HCT116 (cell line): ENCODE data around the gene ACP3. TPM values are rescaled to one million over a fixed set of nuclear protein-coding genes. Genes with fewer than 3 reads are reported as not detected.

ENCODE experiments used
- ATAC-seq: fragments of 200-7000 bp; cut with Tn5 transposase; 2 replicates; pipeline ENCODE4 v1.9.1; 2020; ENCODE audit warnings: mild to moderate bottlenecking, moderate library complexity
- BruUV-seq: library from RNA; stranded (reverse); fragments of 400-500 nt; replicated peaks from 2 replicates; lab custom pipeline; 2021; lab: Mats Ljungman, UMichigan
- CTCF ChIA-PET: fragments of 300-600 bp; sonication (Branson Sonifier 250); formaldehyde crosslinking; loops from one replicate; lab custom pipeline; 2021; ENCODE audit warnings: antibody characterized with exemption; lab: Charles Lee
- POLR2A ChIA-PET: fragments of 300-600, 350-600 bp; sonication (Branson Sonifier 250); formaldehyde crosslinking; loops from one replicate; lab custom pipeline; 2021; ENCODE audit warnings: antibody characterized with exemption; lab: Charles Lee
- RAD21 ChIA-PET, 2 experiments: fragments of 300-600 bp; sonication (Branson Sonifier 250); formaldehyde crosslinking; loops; one replicate each; lab custom pipeline; 2023; ENCODE audit warnings: low total read pairs in 2 of 2; ENCODE audit not compliant: uncharacterized antibody in 2 of 2, unreplicated experiment in 2 of 2, low non-redundant PET in 1 of 2; lab: Charles Lee
- DNase-seq: peaks from one replicate; pipeline ENCODE4 v3.0.0-alpha.2; 2010; ENCODE audit warnings: low read depth, low spot score
- H2AFZ ChIP-seq: fragments of 200-600 bp; shearing (Covaris generic), sonication (generic); 2 replicates; pipeline ENCODE4 v1.6.1; 2017; ENCODE audit warnings: low read depth, mixed run types, mixed read lengths, antibody characterized with exemption, low read length; ENCODE audit not compliant: poor library complexity, severe bottlenecking
- H3K27ac ChIP-seq: 2 replicates; pipeline ENCODE4 v1.5.1; 2012; ENCODE audit warnings: low read depth, low read length
- H3K27me3 ChIP-seq: fragments of 200-600 bp; sonication (generic); 2 replicates; pipeline ENCODE4 v1.6.1; 2016; ENCODE audit warnings: mixed run types, low read length, mixed read lengths; ENCODE audit not compliant: insufficient read depth
- H3K36me3 ChIP-seq, 2 experiments: fragments of 200-500 bp in 1 of 2; fragments of 200-600 bp in 1 of 2; sonication (Bioruptor generic) in 1 of 2; sonication (generic) in 1 of 2; 2 replicates each; pipeline versions ENCODE4 v1.5.1 to v1.6.1; 2014 to 2016; ENCODE audit warnings: low read length in 2 of 2, inconsistent platforms in 1 of 2, mixed read lengths in 1 of 2, mixed run types in 1 of 2; ENCODE audit not compliant: insufficient read depth in 2 of 2, control insufficient read depth in 1 of 2
- H3K4me1 ChIP-seq, 2 experiments: fragments of 200-600 bp in 1 of 2; sonication (generic) in 1 of 2; 2 replicates each; pipeline versions ENCODE4 v1.5.1 to v1.6.1; 2012 to 2017; ENCODE audit warnings: low read length in 2 of 2, inconsistent platforms in 1 of 2, mild to moderate bottlenecking in 1 of 2, mixed read lengths in 1 of 2, mixed run types in 1 of 2, moderate library complexity in 1 of 2; ENCODE audit not compliant: insufficient read depth in 2 of 2, control insufficient read depth in 1 of 2
- H3K4me2 ChIP-seq: fragments of 200-600 bp; sonication (generic); 2 replicates; pipeline ENCODE4 v1.6.1; 2017; ENCODE audit warnings: mixed run types, low read length, mixed read lengths
- H3K4me3 ChIP-seq, 2 experiments: fragments of 200-600 bp in 1 of 2; sonication (generic) in 1 of 2; replicated peaks in 1 of 2; 2 replicates each; pipeline ENCODE4 v1.5.1; 2011 to 2016; ENCODE audit warnings: low read length in 2 of 2, control low read depth in 1 of 2, low read depth in 1 of 2, mild to moderate bottlenecking in 1 of 2, mixed read lengths in 1 of 2, mixed run types in 1 of 2
- H3K79me2 ChIP-seq: fragments of 200-600 bp; sonication (generic); 2 replicates; pipeline ENCODE4 v1.6.1; 2017; ENCODE audit warnings: mild to moderate bottlenecking, mixed run types, low read length, moderate library complexity, mixed read lengths; ENCODE audit not compliant: insufficient read depth
- H3K9ac ChIP-seq: fragments of 200-600 bp; sonication (generic); 2 replicates; pipeline ENCODE4 v1.6.1; 2016; ENCODE audit warnings: low read length, mixed read lengths
- H3K9me2 ChIP-seq: fragments of 200-600 bp; sonication (generic), shearing (Covaris generic); 2 replicates; pipeline ENCODE4 v1.6.1; 2017; ENCODE audit warnings: mixed run types, mild to moderate bottlenecking, moderate library complexity; ENCODE audit not compliant: insufficient read depth
- H3K9me3 ChIP-seq, 2 experiments: fragments of 200-500 bp in 1 of 2; fragments of 200-600 bp in 1 of 2; sonication (Bioruptor generic) in 1 of 2; sonication (generic) in 1 of 2; 2 replicates each; pipeline ENCODE4 v1.6.1; 2014 to 2017; ENCODE audit warnings: low read length in 2 of 2, mixed read lengths in 2 of 2, inconsistent platforms in 1 of 2, low read depth in 1 of 2, mild to moderate bottlenecking in 1 of 2, mixed run types in 1 of 2, moderate library complexity in 1 of 2; ENCODE audit not compliant: control insufficient read depth in 1 of 2, insufficient read depth in 1 of 2
- H4K20me1 ChIP-seq: fragments of 200-600 bp; sonication (generic), shearing (Covaris generic); 2 replicates; pipeline ENCODE4 v1.6.1; 2017; ENCODE audit warnings: mixed run types, mild to moderate bottlenecking, moderate library complexity; ENCODE audit not compliant: insufficient read depth
- CEBPB ChIP-seq: IDR thresholded peaks from 2 replicates; pipeline ENCODE4 v1.6.1; 2012; ENCODE audit warnings: low read depth
- CTCF ChIP-seq, 3 experiments: fragments of 200-600 bp in 1 of 3; sonication (generic) in 1 of 3; IDR thresholded peaks in 2 of 3; conservative IDR thresholded peaks in 1 of 3; 2 replicates each; pipeline ENCODE4 v1.5.1; 2012 to 2017; ENCODE audit warnings: low read depth in 2 of 3, low read length in 2 of 3, antibody characterized with exemption in 1 of 3, borderline replicate concordance in 1 of 3, control low read depth in 1 of 3, mild to moderate bottlenecking in 1 of 3, mixed read lengths in 1 of 3, mixed run types in 1 of 3, moderate library complexity in 1 of 3; ENCODE audit not compliant: insufficient read depth in 1 of 3
- EGR1 ChIP-seq: IDR thresholded peaks from 2 replicates; pipeline ENCODE4 v1.6.1; 2012; ENCODE audit warnings: low read depth
- EZH2 ChIP-seq: fragments of 200-600 bp; sonication (generic); IDR thresholded peaks from 2 replicates; pipeline ENCODE4 v1.6.1; 2017; ENCODE audit warnings: antibody characterized with exemption, mixed run types
- EZH2phosphoT487 ChIP-seq: fragments of 200-600 bp; IDR thresholded peaks from 2 replicates; pipeline ENCODE4 v1.6.1; 2018; ENCODE audit warnings: antibody characterized with exemption, borderline replicate concordance
- JUND ChIP-seq: IDR thresholded peaks from 2 replicates; pipeline ENCODE4 v1.6.1; 2012
- POLR2A ChIP-seq: IDR thresholded peaks from 2 replicates; pipeline ENCODE4 v1.7.0; 2011; ENCODE audit warnings: borderline replicate concordance; ENCODE audit not compliant: insufficient read depth, insufficient read length; ENCODE audit errors: extremely low read depth
- POLR2AphosphoS5 ChIP-seq: IDR thresholded peaks from 2 replicates; pipeline ENCODE4 v1.6.1; 2011; ENCODE audit warnings: mild to moderate bottlenecking, low read depth, low read length, moderate library complexity
- RAD21 ChIP-seq: IDR thresholded peaks from 2 replicates; pipeline ENCODE4 v1.6.1; 2012; ENCODE audit warnings: low read depth, mild to moderate bottlenecking
- SIN3A ChIP-seq: IDR thresholded peaks from 2 replicates; pipeline ENCODE4 v1.6.1; 2012; ENCODE audit warnings: low read depth
- SP1 ChIP-seq: IDR thresholded peaks from 2 replicates; pipeline ENCODE4 v1.6.1; 2012; ENCODE audit warnings: low read depth
- YY1 ChIP-seq: IDR thresholded peaks from 2 replicates; pipeline ENCODE4 v1.6.1; 2011; ENCODE audit warnings: low read length, low read depth, moderate library complexity, mild to moderate bottlenecking; ENCODE audit not compliant: insufficient replicate concordance; ENCODE audit errors: extremely low read depth
- ZFX ChIP-seq: fragments of 450-650 bp; IDR thresholded peaks from 2 replicates; pipeline ENCODE4 v1.6.1; 2017
- ZNF274 ChIP-seq: fragments of 200-500 bp; sonication (Bioruptor generic); IDR thresholded peaks from 2 replicates; pipeline ENCODE4 v1.6.1; 2014; ENCODE audit warnings: mild to moderate bottlenecking, low read depth, low read length, inconsistent platforms
- intact Hi-C: fragments of 100-400 bp; cut with micrococcal nuclease; formaldehyde crosslinking; loops from 2 replicates; pipeline ENCODE4 v1.10.0; 2022
- total RNA-seq: library from RNA; stranded (reverse); gene quantifications from one replicate; pipeline ENCODE4 v1.2.1, GENCODE V29; 2021; ENCODE audit not compliant: unreplicated experiment
- TF ChIP-seq, protein P1 (sequence below): IDR thresholded peaks from 2 replicates; pipeline ENCODE4 v1.6.1; 2012; ENCODE audit warnings: low read depth
- TF ChIP-seq, protein P2 (sequence below): IDR thresholded peaks from 2 replicates; pipeline ENCODE4 v1.6.1; 2012
- TF ChIP-seq, protein P3 (sequence below): IDR thresholded peaks from 2 replicates; pipeline ENCODE4 v1.6.1; 2012

The ACP3 gene
- total RNA-seq, 1 experiment from 2014 or later: 0.79 TPM

- H3K9me2 ChIP-seq: no peaks in the 10 kb centered on the region
- intact Hi-C loops: no loop called here
- ChIA-PET POLR2A (no interaction called here), RAD21 (no interaction called here), CTCF (no interaction called here)
- no peak overlapping the region for H3K4me2 ChIP-seq
- ATAC-seq: no peak
- DNase-seq: no peak
- no peak overlapping the region for H3K27ac ChIP-seq
- H2AFZ ChIP-seq: no peak overlapping the region
- peaks cover 5% of the 10 kb centered on the region; the same call in 1 of the 2 replicates for H3K27me3 ChIP-seq
- TF ChIP-seq EZH2phosphoT487: no peak
- TF ChIP-seq POLR2A: no peak
- TF ChIP-seq, protein P1, sequence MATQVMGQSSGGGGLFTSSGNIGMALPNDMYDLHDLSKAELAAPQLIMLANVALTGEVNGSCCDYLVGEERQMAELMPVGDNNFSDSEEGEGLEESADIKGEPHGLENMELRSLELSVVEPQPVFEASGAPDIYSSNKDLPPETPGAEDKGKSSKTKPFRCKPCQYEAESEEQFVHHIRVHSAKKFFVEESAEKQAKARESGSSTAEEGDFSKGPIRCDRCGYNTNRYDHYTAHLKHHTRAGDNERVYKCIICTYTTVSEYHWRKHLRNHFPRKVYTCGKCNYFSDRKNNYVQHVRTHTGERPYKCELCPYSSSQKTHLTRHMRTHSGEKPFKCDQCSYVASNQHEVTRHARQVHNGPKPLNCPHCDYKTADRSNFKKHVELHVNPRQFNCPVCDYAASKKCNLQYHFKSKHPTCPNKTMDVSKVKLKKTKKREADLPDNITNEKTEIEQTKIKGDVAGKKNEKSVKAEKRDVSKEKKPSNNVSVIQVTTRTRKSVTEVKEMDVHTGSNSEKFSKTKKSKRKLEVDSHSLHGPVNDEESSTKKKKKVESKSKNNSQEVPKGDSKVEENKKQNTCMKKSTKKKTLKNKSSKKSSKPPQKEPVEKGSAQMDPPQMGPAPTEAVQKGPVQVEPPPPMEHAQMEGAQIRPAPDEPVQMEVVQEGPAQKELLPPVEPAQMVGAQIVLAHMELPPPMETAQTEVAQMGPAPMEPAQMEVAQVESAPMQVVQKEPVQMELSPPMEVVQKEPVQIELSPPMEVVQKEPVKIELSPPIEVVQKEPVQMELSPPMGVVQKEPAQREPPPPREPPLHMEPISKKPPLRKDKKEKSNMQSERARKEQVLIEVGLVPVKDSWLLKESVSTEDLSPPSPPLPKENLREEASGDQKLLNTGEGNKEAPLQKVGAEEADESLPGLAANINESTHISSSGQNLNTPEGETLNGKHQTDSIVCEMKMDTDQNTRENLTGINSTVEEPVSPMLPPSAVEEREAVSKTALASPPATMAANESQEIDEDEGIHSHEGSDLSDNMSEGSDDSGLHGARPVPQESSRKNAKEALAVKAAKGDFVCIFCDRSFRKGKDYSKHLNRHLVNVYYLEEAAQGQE: no peak
- no peak for TF ChIP-seq ZNF274
- no peak for TF ChIP-seq SIN3A
- TF ChIP-seq RAD21: no peak
- TF ChIP-seq, protein P2, sequence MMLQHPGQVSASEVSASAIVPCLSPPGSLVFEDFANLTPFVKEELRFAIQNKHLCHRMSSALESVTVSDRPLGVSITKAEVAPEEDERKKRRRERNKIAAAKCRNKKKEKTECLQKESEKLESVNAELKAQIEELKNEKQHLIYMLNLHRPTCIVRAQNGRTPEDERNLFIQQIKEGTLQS: no peak
- no peak for TF ChIP-seq YY1
- TF ChIP-seq SP1: no peak
- no peak for TF ChIP-seq EGR1
- TF ChIP-seq, protein P3, sequence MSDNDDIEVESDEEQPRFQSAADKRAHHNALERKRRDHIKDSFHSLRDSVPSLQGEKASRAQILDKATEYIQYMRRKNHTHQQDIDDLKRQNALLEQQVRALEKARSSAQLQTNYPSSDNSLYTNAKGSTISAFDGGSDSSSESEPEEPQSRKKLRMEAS: no peak
- no peak for TF ChIP-seq JUND
- no peak for TF ChIP-seq EZH2
- no peak for TF ChIP-seq CTCF (IDR thresholded peaks at IDR 0.05 in 2 of 3, conservative IDR thresholded peaks at IDR 0.05 in 1 of 3; ENCODE audit: borderline replicate concordance in 1 of 3, insufficient read depth in 1 of 3, low read depth in 2 of 3, low read length in 2 of 3)
- TF ChIP-seq ZFX: no peak
- TF ChIP-seq POLR2AphosphoS5: no peak
- TF ChIP-seq CEBPB: no peak
- no TSS peak for BruUV-seq
- no peaks in the 10 kb centered on the region for H3K9me3 ChIP-seq
- no peaks in the 10 kb centered on the region for H3K36me3 ChIP-seq
- no peak overlapping the region for H3K9ac ChIP-seq
- no peaks in the 10 kb centered on the region for H3K4me1 ChIP-seq
- H3K4me3 ChIP-seq: no peak overlapping the region
- H4K20me1 ChIP-seq: no peaks in the 10 kb centered on the region
- no peaks in the 10 kb centered on the region for H3K79me2 ChIP-seq
Observed at GRCh38 chr3:132332508-132332907, 15.3 kb downstream of the ACP3 start.
